K562 (cell line): ENCODE data around the gene PPIL1. TPM values are rescaled to one million over a fixed set of nuclear protein-coding genes. Genes with fewer than 3 reads are reported as not detected.

Experiments used
- ESRRA ChIP-seq: fragments of 450-650 bp; IDR thresholded peaks from 2 replicates; pipeline ENCODE4 v1.6.1; 2014; ENCODE audit warnings: low read depth, mild to moderate bottlenecking, moderate library complexity, borderline replicate concordance
- FOXJ2 ChIP-seq: fragments of 200-800 bp; sonication (Bioruptor generic); IDR thresholded peaks from 2 replicates; pipeline ENCODE4 v1.6.1; 2016; ENCODE audit warnings: missing genetic modification characterization, missing compliant biosample characterization
- KDM2B ChIP-seq: fragments of 250-450 bp; sonication (Bioruptor Pico); IDR thresholded peaks from 2 replicates; pipeline ENCODE4 v1.8.0; 2021; ENCODE audit warnings: mild to moderate bottlenecking, moderate library complexity
- KLF1 ChIP-seq: fragments of 450-650 bp; IDR thresholded peaks from 2 replicates; pipeline ENCODE4 v1.6.1; 2016; ENCODE audit warnings: missing genetic modification characterization, missing compliant biosample characterization
- MBD1 ChIP-seq: fragments of 250-450 bp; sonication (Bioruptor Pico); IDR thresholded peaks from 2 replicates; pipeline ENCODE4 v1.8.0; 2022; ENCODE audit warnings: inconsistent platforms
- MEF2A ChIP-seq: IDR thresholded peaks from 2 replicates; pipeline ENCODE4 v1.6.1; 2011; ENCODE audit warnings: low read depth, mild to moderate bottlenecking, low read length, moderate library complexity; ENCODE audit not compliant: control insufficient read depth
- NONO ChIP-seq, 2 experiments: fragments of 200-400 bp in 1 of 2; fragments of 450-650 bp in 1 of 2; formaldehyde crosslinking in 1 of 2; IDR thresholded peaks; 2 replicates each; pipeline ENCODE4 v1.6.1; 2017; ENCODE audit warnings: low read depth in 2 of 2, mild to moderate bottlenecking in 2 of 2, moderate library complexity in 2 of 2, low read length in 1 of 2
- PPARD ChIP-seq: fragments of 250-450 bp; sonication (Bioruptor Pico); IDR thresholded peaks from 2 replicates; pipeline ENCODE4 v1.8.0; 2022; ENCODE audit warnings: inconsistent platforms, mild to moderate bottlenecking, moderate library complexity
- RB1 ChIP-seq: fragments of 450-650 bp; IDR thresholded peaks from 2 replicates; pipeline ENCODE4 v1.6.1; 2017; ENCODE audit warnings: low read depth, mild to moderate bottlenecking
- RBM14 ChIP-seq: fragments of 200-400 bp; formaldehyde crosslinking; IDR thresholded peaks from 2 replicates; pipeline ENCODE4 v1.6.1; 2018; ENCODE audit warnings: low read depth, mild to moderate bottlenecking, low read length, moderate library complexity, borderline replicate concordance; ENCODE audit not compliant: insufficient read depth
- RBM15 ChIP-seq: fragments of 200-400 bp; formaldehyde crosslinking; IDR thresholded peaks from 2 replicates; pipeline ENCODE4 v1.6.1; 2018; ENCODE audit warnings: mild to moderate bottlenecking, low read length, moderate library complexity; ENCODE audit not compliant: insufficient read depth
- SMC3 ChIP-seq: conservative IDR thresholded peaks from 2 replicates; pipeline ENCODE4 v1.6.1; 2011; ENCODE audit warnings: low read depth, low read length, improper control_type of control experiment; ENCODE audit not compliant: insufficient read depth
- STAT5A ChIP-seq: IDR thresholded peaks from 2 replicates; pipeline ENCODE4 v1.6.1; 2012; ENCODE audit warnings: low read length, inconsistent platforms, borderline replicate concordance
- TAL1 ChIP-seq: fragments of 450-650 bp; IDR thresholded peaks from 2 replicates; pipeline ENCODE4 v1.6.1; 2016; ENCODE audit warnings: mild to moderate bottlenecking
- ZBTB40 ChIP-seq, 2 experiments: fragments of 450-650 bp in 1 of 2; sonication (generic) in 1 of 2; formaldehyde crosslinking in 1 of 2; IDR thresholded peaks; 2 replicates each; pipeline versions ENCODE4 v1.7.1 to v1.9.0; 2016 to 2022; ENCODE audit warnings: inconsistent platforms in 1 of 2, mild to moderate bottlenecking in 1 of 2, missing genetic modification reagents in 1 of 2
- ZFP36 ChIP-seq: fragments of 150-350 bp; IDR thresholded peaks from 2 replicates; pipeline ENCODE4 v1.6.1; 2018; ENCODE audit warnings: low read length, low read depth; ENCODE audit not compliant: partially characterized antibody
- ZKSCAN8 ChIP-seq: fragments of 200-800 bp; sonication (Bioruptor generic); IDR thresholded peaks from 2 replicates; pipeline ENCODE4 v1.6.1; 2016; ENCODE audit warnings: missing genetic modification characterization, missing compliant biosample characterization
- polyA plus RNA-seq, 8 experiments: library from polyadenylated mRNA; depleted of rRNA in 4 of 8; stranded (reverse) in 5 of 8; unstranded in 3 of 8; fragments of >200 nt; fragmentation: Nextera tagmentation in 2 of 8; fragmentation: Illumina TruSeq in 1 of 8; extraction: Ambion mirVana in 2 of 8; extraction: Trizol in 1 of 8; gene quantifications; 2 replicates each; pipeline versions ENCODE4 v1.2.1 to v1.2.3, GENCODE V29; 2011 to 2014; ENCODE audit warnings: inconsistent platforms in 1 of 8, missing spikeins in 1 of 8
- total RNA-seq, 7 experiments: library from RNA; depleted of rRNA in 6 of 7; stranded (reverse); fragments of >200 nt in 6 of 7; fragmentation: Illumina TruSeq in 2 of 7; extraction: Trizol in 2 of 7; gene quantifications; 2 replicates each; pipeline versions ENCODE4 v1.2.1 to v1.2.3, GENCODE V29; 2011 to 2021; ENCODE audit warnings: low replicate concordance in 1 of 7

The PPIL1 gene
- total and polyA plus RNA-seq, 9 of the 15 experiments (the other 6 are each of a cell fraction or from before 2014, with no cell fraction given), result 65.8 to 205 (median 130) TPM

GRCh38 chr6:36884610-36885009 is 10.0 kb upstream of the PPIL1 start (continued):
- TF ChIP-seq ZBTB40 (IDR thresholded peaks at IDR 0.05) (no peak), ZBTB40 (CRISPR knock-in tag; IDR thresholded peaks at IDR 0.05) (no peak), MEF2A (no peak), MBD1 (CRISPR knock-in tag) (no peak), RBM15 (no peak), KLF1 (tag) (no peak), KDM2B (CRISPR knock-in tag) (no peak), ESRRA (no peak), RB1 (no peak), PPARD (CRISPR knock-in tag) (no peak), ZFP36 (no peak), TAL1 (no peak), RBM14 (no peak), FOXJ2 (no peak), NONO (IDR thresholded peaks at IDR 0.05; ENCODE audit: low read depth in 2 of 2, low read length in 1 of 2) (no peak), STAT5A (no peak), ZKSCAN8 (no peak), SMC3 (no peak)
